GM06990 (cell line): ENCODE results near the gene URI1.

Experiments
- DNase-seq: peaks from one replicate; pipeline ENCODE4 v3.0.0-alpha.2; 2011; ENCODE audit not compliant: insufficient read length; ENCODE audit errors: extremely low read depth
- H3K27me3 ChIP-seq: replicated peaks from 2 replicates; pipeline ENCODE4 v1.6.0; 2011; ENCODE audit warnings: low read length; ENCODE audit not compliant: control insufficient read depth, insufficient read depth
- H3K36me3 ChIP-seq: 2 replicates; pipeline ENCODE4 v1.5.1; 2011; ENCODE audit warnings: low read length; ENCODE audit not compliant: control insufficient read depth, insufficient read depth
- H3K4me3 ChIP-seq: replicated peaks from 2 replicates; pipeline ENCODE4 v1.5.1; 2011; ENCODE audit warnings: low read depth, mild to moderate bottlenecking, control low read depth, low read length
- CTCF ChIP-seq: IDR thresholded peaks from 2 replicates; pipeline ENCODE4 v1.5.1; 2011; ENCODE audit warnings: low read length, control low read depth, mild to moderate bottlenecking, inconsistent platforms; ENCODE audit not compliant: insufficient read depth, poor library complexity, severe bottlenecking

Gene URI1

GRCh38 chr19:29934781-29935180, 7.3 kb upstream of the URI1 start:
- Histone ChIP-seq H3K27me3 (no peaks in the 10 kb centered on the region), H3K4me3 (no peak overlapping the region)
- no peak for TF ChIP-seq CTCF

GRCh38 chr19:29936409-29936808, 5.6 kb upstream of the URI1 start:
- no peak for TF ChIP-seq CTCF

More at GRCh38 chr19:29934781-29935180, 7.3 kb upstream of the URI1 start:
- DNase-seq, result no peak
- H3K36me3 ChIP-seq, result no peaks in the 10 kb centered on the region

GRCh38 chr19:29939628-29940027, 2.4 kb upstream of the URI1 start:
- DNase-seq, result no peak
- no peak for TF ChIP-seq CTCF
- H3K36me3 ChIP-seq, result no peaks in the 10 kb centered on the region

More at GRCh38 chr19:29936409-29936808, 5.6 kb upstream of the URI1 start:
- H3K4me3 ChIP-seq, result no peak overlapping the region
- no peaks in the 10 kb centered on the region for H3K27me3 ChIP-seq
- no peaks in the 10 kb centered on the region for H3K36me3 ChIP-seq
- no peak for DNase-seq

GRCh38 chr19:29940971-29941585, 961 bp upstream of the URI1 start:
- TF ChIP-seq CTCF, result no peak
- no peak for DNase-seq
- Histone ChIP-seq H3K4me3 (no peak overlapping the region), H3K27me3 (no peaks in the 10 kb centered on the region), H3K36me3 (no peaks in the 10 kb centered on the region)

More at GRCh38 chr19:29939628-29940027, 2.4 kb upstream of the URI1 start:
- Histone ChIP-seq H3K27me3 (no peaks in the 10 kb centered on the region), H3K4me3 (no peak overlapping the region)

- no peak for TF ChIP-seq CTCF
- Histone ChIP-seq H3K4me3 (peak overlapping the region; percentile 78), H3K27me3 (no peaks in the 10 kb centered on the region), H3K36me3 (no peaks in the 10 kb centered on the region)
- DNase-seq, result peak; percentile 88
Measured at GRCh38 chr19:29942404-29943261, 594 bp downstream of the URI1 start.
